LNCaP clone FGC (cell line): Measurements from ENCODE around the gene EFHC2.

Experiments
- DNase-seq: peaks from one replicate; pipeline ENCODE4 v3.0.0-alpha.2; 2011; ENCODE audit warnings: low read depth
- H3K4me3 ChIP-seq: 2 replicates; pipeline ENCODE4 v1.5.1; 2011; ENCODE audit warnings: mild to moderate bottlenecking, low read depth, low read length, control low read depth
- CTCF ChIP-seq: IDR thresholded peaks from 2 replicates; pipeline ENCODE4 v1.5.1; 2012; ENCODE audit warnings: mild to moderate bottlenecking; ENCODE audit not compliant: control insufficient read depth, insufficient read depth; ENCODE audit errors: extremely low read depth

EFHC2 gene

DNA sequence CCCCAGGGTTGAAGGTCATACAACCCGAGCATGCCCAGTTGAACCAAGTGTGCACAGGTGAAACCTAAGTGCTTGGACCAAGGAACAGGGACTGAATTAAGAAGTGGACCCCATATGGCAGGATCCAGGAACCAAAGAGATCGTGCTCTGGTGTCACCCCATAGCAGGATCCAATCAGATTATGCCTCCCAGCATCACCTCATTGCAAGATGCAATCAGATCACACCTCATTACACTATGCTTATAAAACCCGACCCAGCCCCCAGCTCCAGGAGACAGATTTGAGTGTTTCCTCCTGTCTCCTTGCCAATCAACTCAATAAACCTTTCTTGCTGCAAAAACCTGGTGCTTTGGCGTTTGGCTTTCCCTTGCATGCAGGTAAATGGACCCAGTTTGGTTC is 37.6 kb downstream of the EFHC2 start:
- DNase-seq, result no peak
- no peak for TF ChIP-seq CTCF
- no peak overlapping the region for H3K4me3 ChIP-seq

GRCh38 chrX:44303119-44303518 is 40.4 kb downstream of the EFHC2 start:
- H3K4me3 ChIP-seq, result no peak overlapping the region
- DNase-seq, result no peak
- TF ChIP-seq CTCF, result no peak; the same call in 1 of the 2 replicates

- H3K4me3 ChIP-seq, result no peak overlapping the region
- no peak for TF ChIP-seq CTCF
- no peak for DNase-seq
Observed at GRCh38 chrX:44299177-44299576, 44.3 kb downstream of the EFHC2 start.

GRCh38 chrX:44291468-44292092 is 51.9 kb downstream of the EFHC2 start:
- no peak for DNase-seq
- no peak for TF ChIP-seq CTCF
- no peak overlapping the region for H3K4me3 ChIP-seq

DNA sequence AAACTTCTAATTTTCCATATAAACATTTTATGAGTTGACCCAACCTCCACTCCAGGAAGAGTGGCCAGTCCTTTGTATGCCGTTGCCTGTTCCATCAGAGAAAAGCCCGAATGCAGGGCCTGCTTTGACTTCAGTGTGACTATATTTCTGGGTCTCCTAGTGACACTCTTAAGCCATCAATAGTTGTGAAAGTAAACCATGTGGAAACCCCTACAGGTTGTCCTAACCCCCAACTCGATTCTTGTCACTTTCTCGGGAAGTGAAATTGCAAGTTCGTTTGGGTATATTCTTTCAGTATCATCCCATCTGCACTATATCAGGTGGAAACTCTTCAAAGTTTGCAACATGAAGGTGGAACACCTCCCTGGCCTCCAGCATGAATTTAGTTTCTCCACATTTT is 52.8 kb downstream of the EFHC2 start:
- TF ChIP-seq CTCF, result no peak
- no peak overlapping the region for H3K4me3 ChIP-seq
- DNase-seq, result no peak

- DNase-seq, result no peak
- no peak overlapping the region for H3K4me3 ChIP-seq
- TF ChIP-seq CTCF, result no peak
Observed at GRCh38 chrX:44282753-44283152, 60.7 kb downstream of the EFHC2 start.

GRCh38 chrX:44280116-44280515 is 63.4 kb downstream of the EFHC2 start:
- TF ChIP-seq CTCF, result no peak
- H3K4me3 ChIP-seq, result no peak overlapping the region
- no peak for DNase-seq
